ENCODE results near the gene MYT1.

GRCh38 chr20:64171211-64171610 lies 7.0 kb downstream of the MYT1 start:
- TF ChIP-seq, protein P1, sequence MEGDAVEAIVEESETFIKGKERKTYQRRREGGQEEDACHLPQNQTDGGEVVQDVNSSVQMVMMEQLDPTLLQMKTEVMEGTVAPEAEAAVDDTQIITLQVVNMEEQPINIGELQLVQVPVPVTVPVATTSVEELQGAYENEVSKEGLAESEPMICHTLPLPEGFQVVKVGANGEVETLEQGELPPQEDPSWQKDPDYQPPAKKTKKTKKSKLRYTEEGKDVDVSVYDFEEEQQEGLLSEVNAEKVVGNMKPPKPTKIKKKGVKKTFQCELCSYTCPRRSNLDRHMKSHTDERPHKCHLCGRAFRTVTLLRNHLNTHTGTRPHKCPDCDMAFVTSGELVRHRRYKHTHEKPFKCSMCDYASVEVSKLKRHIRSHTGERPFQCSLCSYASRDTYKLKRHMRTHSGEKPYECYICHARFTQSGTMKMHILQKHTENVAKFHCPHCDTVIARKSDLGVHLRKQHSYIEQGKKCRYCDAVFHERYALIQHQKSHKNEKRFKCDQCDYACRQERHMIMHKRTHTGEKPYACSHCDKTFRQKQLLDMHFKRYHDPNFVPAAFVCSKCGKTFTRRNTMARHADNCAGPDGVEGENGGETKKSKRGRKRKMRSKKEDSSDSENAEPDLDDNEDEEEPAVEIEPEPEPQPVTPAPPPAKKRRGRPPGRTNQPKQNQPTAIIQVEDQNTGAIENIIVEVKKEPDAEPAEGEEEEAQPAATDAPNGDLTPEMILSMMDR (IDR thresholded peaks at IDR 0.05): no peak
- no peak for TF ChIP-seq EP300 (IDR thresholded peaks at IDR 0.05)
